Fibroblast of lung (primary cell): ENCODE measurements around the gene FAM162A. TPM values are rescaled to one million over a fixed set of nuclear protein-coding genes. Genes with fewer than 3 reads are reported as not detected.
"Not testable (repeated sequence)": the region's sequence is repeated elsewhere in the genome, so short reads cannot be mapped to it uniquely, and the experiment has no call there.

Experiments used
- DNase-seq, 2 donors: peaks; one replicate each; pipeline versions ENCODE4 v3.0.0 to v3.0.0-alpha.2; 2010; ENCODE audit warnings: low read depth in 2 of 2
- H2AFZ ChIP-seq: 2 replicates; pipeline ENCODE4 v1.5.1; 2012; ENCODE audit warnings: low read length, control low read depth, inconsistent platforms
- H3K27ac ChIP-seq: 2 replicates; pipeline ENCODE4 v1.5.1; 2011; ENCODE audit warnings: low read length, control low read depth; ENCODE audit not compliant: insufficient read depth
- H3K27me3 ChIP-seq: 2 replicates; pipeline ENCODE4 v1.5.1; 2011; ENCODE audit warnings: mild to moderate bottlenecking, low read length; ENCODE audit not compliant: control insufficient read depth, insufficient read depth
- H3K36me3 ChIP-seq: 2 replicates; pipeline ENCODE4 v1.5.1; 2011; ENCODE audit warnings: low read length; ENCODE audit not compliant: control insufficient read depth, insufficient read depth
- H3K4me1 ChIP-seq: 2 replicates; pipeline ENCODE4 v1.5.1; 2011; ENCODE audit warnings: low read length; ENCODE audit not compliant: control insufficient read depth, insufficient read depth; ENCODE audit errors: extremely low read depth
- H3K4me2 ChIP-seq: 2 replicates; pipeline ENCODE4 v1.5.1; 2011; ENCODE audit warnings: low read length, control low read depth; ENCODE audit not compliant: insufficient read depth; ENCODE audit errors: extremely low read depth
- H3K4me3 ChIP-seq, 4 experiments: fragments of 200-600 bp in 1 of 4; sonication (generic) in 1 of 4; replicated peaks in 1 of 4; 2 replicates each; pipeline ENCODE4 v1.5.1; 2011 to 2016; ENCODE audit warnings: low read length in 4 of 4, low read depth in 3 of 4, mild to moderate bottlenecking in 3 of 4, control low read depth in 2 of 4, inconsistent platforms in 1 of 4, mixed read lengths in 1 of 4; ENCODE audit not compliant: insufficient read depth in 1 of 4; ENCODE audit errors: control extremely low read depth in 1 of 4
- H3K79me2 ChIP-seq: 2 replicates; pipeline ENCODE4 v1.5.1; 2012; ENCODE audit warnings: mild to moderate bottlenecking, low read length, inconsistent platforms; ENCODE audit not compliant: control insufficient read depth, insufficient read depth
- H3K9ac ChIP-seq: 2 replicates; pipeline ENCODE4 v1.5.1; 2011; ENCODE audit warnings: mild to moderate bottlenecking, low read length, control low read depth; ENCODE audit not compliant: insufficient read depth
- H3K9me3 ChIP-seq: 2 replicates; pipeline ENCODE4 v1.5.1; 2012; ENCODE audit warnings: low read depth, low read length; ENCODE audit not compliant: control insufficient read depth, insufficient read depth
- H4K20me1 ChIP-seq: 2 replicates; pipeline ENCODE4 v1.5.1; 2011; ENCODE audit warnings: low read length; ENCODE audit not compliant: control insufficient read depth, insufficient read depth; ENCODE audit errors: extremely low read depth
- CTCF ChIP-seq, 2 donors: IDR thresholded peaks in 1 of 2; conservative IDR thresholded peaks in 1 of 2; 1 replicate in 1 of 2; 2 replicates in 1 of 2; pipeline ENCODE4 v1.5.1; 2011 to 2012; ENCODE audit warnings: low read length in 2 of 2, control low read depth in 1 of 2, inconsistent platforms in 1 of 2, low read depth in 1 of 2, mild to moderate bottlenecking in 1 of 2
- EZH2 ChIP-seq: IDR thresholded peaks from 2 replicates; pipeline ENCODE4 v1.5.1; 2012; ENCODE audit warnings: low read length, control low read depth, mild to moderate bottlenecking; ENCODE audit errors: missing control alignments
- polyA plus RNA-seq, 2 donors: library from polyadenylated mRNA; depleted of rRNA in 1 of 2; stranded (reverse) in 1 of 2; unstranded in 1 of 2; fragments of >200 nt; gene quantifications; 2 replicates each; pipeline ENCODE4 v1.2.1, GENCODE V29; 2011 to 2012; ENCODE audit warnings: missing spikeins in 1 of 2
- total RNA-seq: library from RNA; depleted of rRNA; stranded (reverse); fragments of >200 nt; gene quantifications from 2 replicates; pipeline ENCODE4 v1.2.1, GENCODE V29; 2014

FAM162A gene
- total and polyA plus RNA-seq, 2 donors (not counting 1 experiment from before 2014, with no cell fraction given), result 16.7 to 47.6 TPM

GRCh38 chr3:122362026-122362425 lies 22.0 kb upstream of the FAM162A start:
- no peak overlapping the region for H3K4me2 ChIP-seq
- no peaks in the 10 kb centered on the region for H3K4me1 ChIP-seq
- DNase-seq, result no peak
- TF ChIP-seq CTCF (conservative IDR thresholded peaks at IDR 0.05 in 1 of 2, IDR thresholded peaks at IDR 0.05 in 1 of 2; ENCODE audit: low read depth in 1 of 2, low read length in 2 of 2), result no peak
- no peak for TF ChIP-seq EZH2
- no peaks in the 10 kb centered on the region for H3K9me3 ChIP-seq
- H3K27me3 ChIP-seq, result no peaks in the 10 kb centered on the region
- no peak overlapping the region for H2AFZ ChIP-seq
- no peak overlapping the region for H3K27ac ChIP-seq
- no peak overlapping the region for H3K9ac ChIP-seq
- H3K4me3 ChIP-seq, result no peak overlapping the region
- H4K20me1 ChIP-seq, result no peaks in the 10 kb centered on the region
- no peaks in the 10 kb centered on the region for H3K79me2 ChIP-seq
- peaks cover 5% of the 10 kb centered on the region for H3K36me3 ChIP-seq

- no peak for DNase-seq
- Histone ChIP-seq H3K36me3 (peaks cover 7% of the 10 kb centered on the region), H3K27me3 (no peaks in the 10 kb centered on the region), H3K4me3 (no peak overlapping the region), H3K4me1 (no peaks in the 10 kb centered on the region), H3K9me3 (no peaks in the 10 kb centered on the region), H4K20me1 (no peaks in the 10 kb centered on the region), H3K9ac (no peak overlapping the region), H2AFZ (no peak overlapping the region), H3K79me2 (no peaks in the 10 kb centered on the region), H3K27ac (no peak overlapping the region), H3K4me2 (no peak overlapping the region)
- TF ChIP-seq CTCF (conservative IDR thresholded peaks at IDR 0.05 in 1 of 2, IDR thresholded peaks at IDR 0.05 in 1 of 2; ENCODE audit: low read depth in 1 of 2, low read length in 2 of 2) (no peak), EZH2 (no peak)
Observed at GRCh38 chr3:122364490-122364889, 19.5 kb upstream of the FAM162A start.

- Histone ChIP-seq H3K9ac (no peak overlapping the region), H3K9me3 (no peaks in the 10 kb centered on the region), H3K27ac (no peak overlapping the region), H3K79me2 (no peaks in the 10 kb centered on the region), H3K4me3 (no peak overlapping the region), H3K27me3 (no peaks in the 10 kb centered on the region), H4K20me1 (no peaks in the 10 kb centered on the region), H3K4me1 (no peaks in the 10 kb centered on the region), H3K36me3 (peaks cover 7% of the 10 kb centered on the region), H2AFZ (no peak overlapping the region), H3K4me2 (no peak overlapping the region)
- TF ChIP-seq EZH2 (no peak), CTCF (conservative IDR thresholded peaks at IDR 0.05 in 1 of 2, IDR thresholded peaks at IDR 0.05 in 1 of 2; ENCODE audit: low read depth in 1 of 2, low read length in 2 of 2) (no peak)
- no peak for DNase-seq
Observed at GRCh38 chr3:122365073-122365472, 18.9 kb upstream of the FAM162A start.

GRCh38 chr3:122365582-122366378 lies 18.2 kb upstream of the FAM162A start:
- not testable (repeated sequence) for H3K9ac ChIP-seq, H4K20me1 ChIP-seq, H3K36me3 ChIP-seq, H3K9me3 ChIP-seq, H3K27ac ChIP-seq, H3K79me2 ChIP-seq, H3K4me3 ChIP-seq, H2AFZ ChIP-seq, H3K27me3 ChIP-seq, H3K4me1 ChIP-seq, H3K4me2 ChIP-seq
- DNase-seq, result peak; percentile 34 to 70
